ENCODE measurements around the gene RPSA.

RPSA gene

DNA sequence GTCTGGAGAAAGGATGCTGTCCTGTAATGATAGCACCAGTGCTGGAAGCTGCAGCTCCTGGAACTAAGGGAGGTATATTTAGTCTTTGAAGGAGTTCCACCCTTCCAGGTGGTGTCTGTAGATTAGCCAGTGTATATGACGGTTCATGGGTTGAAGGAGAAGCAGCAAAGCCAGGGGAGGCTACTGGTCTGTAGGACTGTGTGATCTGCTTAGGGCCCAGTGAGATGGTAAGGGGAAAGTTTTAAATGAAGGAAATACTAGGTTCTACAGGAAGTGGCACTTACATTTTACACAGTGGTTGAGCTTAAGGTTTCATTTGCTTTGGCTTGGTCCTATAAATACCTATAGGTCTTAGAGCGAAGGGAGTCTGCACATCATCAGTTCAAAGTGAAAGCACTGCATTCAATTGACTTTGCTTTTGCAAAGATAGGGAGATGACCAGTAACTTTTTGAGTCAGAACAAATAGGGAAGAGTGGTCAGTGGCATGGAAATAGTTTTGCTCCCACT lies 17.7 kb upstream of the RPSA start:
- in situ Hi-C loops (cut with HindIII; ENCODE audit: low sequenced_read_pairs): no loop called here
- DNase-seq (ENCODE audit: low read depth, low spot score): no peak
- TF ChIP-seq, protein P1, sequence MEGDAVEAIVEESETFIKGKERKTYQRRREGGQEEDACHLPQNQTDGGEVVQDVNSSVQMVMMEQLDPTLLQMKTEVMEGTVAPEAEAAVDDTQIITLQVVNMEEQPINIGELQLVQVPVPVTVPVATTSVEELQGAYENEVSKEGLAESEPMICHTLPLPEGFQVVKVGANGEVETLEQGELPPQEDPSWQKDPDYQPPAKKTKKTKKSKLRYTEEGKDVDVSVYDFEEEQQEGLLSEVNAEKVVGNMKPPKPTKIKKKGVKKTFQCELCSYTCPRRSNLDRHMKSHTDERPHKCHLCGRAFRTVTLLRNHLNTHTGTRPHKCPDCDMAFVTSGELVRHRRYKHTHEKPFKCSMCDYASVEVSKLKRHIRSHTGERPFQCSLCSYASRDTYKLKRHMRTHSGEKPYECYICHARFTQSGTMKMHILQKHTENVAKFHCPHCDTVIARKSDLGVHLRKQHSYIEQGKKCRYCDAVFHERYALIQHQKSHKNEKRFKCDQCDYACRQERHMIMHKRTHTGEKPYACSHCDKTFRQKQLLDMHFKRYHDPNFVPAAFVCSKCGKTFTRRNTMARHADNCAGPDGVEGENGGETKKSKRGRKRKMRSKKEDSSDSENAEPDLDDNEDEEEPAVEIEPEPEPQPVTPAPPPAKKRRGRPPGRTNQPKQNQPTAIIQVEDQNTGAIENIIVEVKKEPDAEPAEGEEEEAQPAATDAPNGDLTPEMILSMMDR (IDR thresholded peaks at IDR 0.05; ENCODE audit: low read depth, low read length): no peak
- H3K4me3 ChIP-seq (ENCODE audit: low read depth, low read length): no peak overlapping the region

DNA sequence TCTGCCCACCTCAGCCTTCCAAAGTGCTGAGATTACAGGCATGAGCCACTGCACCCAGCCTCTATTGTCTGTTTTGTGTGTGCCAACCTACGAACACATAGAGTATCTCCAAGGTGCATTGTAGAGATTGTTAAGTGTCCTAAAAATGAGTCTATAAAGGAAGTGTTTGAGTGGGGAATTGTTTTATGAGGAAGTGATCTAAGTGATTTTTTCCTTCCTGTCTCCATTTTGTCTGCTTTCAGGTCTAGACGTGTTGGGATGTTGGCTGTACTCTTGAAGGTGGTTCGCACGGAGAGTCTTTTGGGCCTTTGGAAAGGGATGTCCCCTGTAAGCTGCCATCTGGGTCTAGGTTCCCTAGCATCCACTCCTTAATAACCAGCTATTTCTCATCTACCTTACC lies 16.3 kb upstream of the RPSA start:
- H3K4me3 ChIP-seq (ENCODE audit: low read depth, low read length): no peak overlapping the region
- in situ Hi-C loops (cut with HindIII; ENCODE audit: low sequenced_read_pairs): no loop called here
- TF ChIP-seq, protein P1 (IDR thresholded peaks at IDR 0.05; ENCODE audit: low read depth, low read length): no peak
- no peak for DNase-seq (ENCODE audit: low read depth, low spot score)

DNA sequence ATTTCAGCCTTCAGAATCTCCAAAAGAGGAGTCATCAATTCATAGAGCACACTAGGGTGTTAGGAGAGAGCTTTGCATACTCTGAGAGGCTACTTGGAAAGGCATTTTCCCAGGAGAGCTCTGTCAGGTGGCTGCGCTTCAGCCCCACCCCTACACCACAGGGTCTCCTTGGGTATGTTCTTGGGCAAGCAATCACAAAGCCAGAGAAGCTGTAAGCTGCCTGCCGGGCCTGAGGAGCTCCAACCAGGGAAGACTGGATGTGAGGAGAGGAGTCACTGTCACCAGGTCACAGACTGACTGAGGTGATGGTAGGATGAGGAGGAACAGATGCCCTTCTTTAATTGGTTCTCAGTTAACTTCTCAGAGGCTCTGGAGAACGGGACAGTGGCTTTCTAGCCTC lies 9.8 kb upstream of the RPSA start:
- TF ChIP-seq, protein P1 (IDR thresholded peaks at IDR 0.05; ENCODE audit: low read depth, low read length): no peak
- DNase-seq (ENCODE audit: low read depth, low spot score): no peak
- in situ Hi-C loops (cut with HindIII; ENCODE audit: low sequenced_read_pairs): no loop called here
- H3K4me3 ChIP-seq (ENCODE audit: low read depth, low read length): no peak overlapping the region

DNA sequence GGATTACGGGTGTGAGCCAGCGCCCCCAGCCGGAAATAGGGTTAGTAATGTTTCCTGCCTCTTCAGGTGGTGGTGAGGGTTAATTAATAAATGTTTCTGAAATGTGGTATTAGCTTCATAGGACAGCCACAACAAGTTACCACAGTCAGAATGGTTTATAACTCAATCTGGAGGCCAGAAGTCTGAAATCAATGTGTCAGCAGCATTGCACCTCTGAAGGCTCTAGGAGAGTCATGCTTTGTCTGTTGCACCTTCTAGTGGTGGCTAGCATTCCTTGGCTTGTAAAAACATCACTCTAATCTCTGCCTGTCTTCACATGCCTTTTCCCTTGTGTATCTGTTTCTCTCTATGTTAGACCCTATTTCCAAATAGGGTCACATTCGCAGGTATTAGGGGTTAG lies 7.8 kb upstream of the RPSA start:
- in situ Hi-C loops (cut with HindIII; ENCODE audit: low sequenced_read_pairs): no loop called here
- DNase-seq (ENCODE audit: low read depth, low spot score): no peak
- H3K4me3 ChIP-seq (ENCODE audit: low read depth, low read length): no peak overlapping the region
- TF ChIP-seq, protein P1 (IDR thresholded peaks at IDR 0.05; ENCODE audit: low read depth, low read length): no peak

DNA sequence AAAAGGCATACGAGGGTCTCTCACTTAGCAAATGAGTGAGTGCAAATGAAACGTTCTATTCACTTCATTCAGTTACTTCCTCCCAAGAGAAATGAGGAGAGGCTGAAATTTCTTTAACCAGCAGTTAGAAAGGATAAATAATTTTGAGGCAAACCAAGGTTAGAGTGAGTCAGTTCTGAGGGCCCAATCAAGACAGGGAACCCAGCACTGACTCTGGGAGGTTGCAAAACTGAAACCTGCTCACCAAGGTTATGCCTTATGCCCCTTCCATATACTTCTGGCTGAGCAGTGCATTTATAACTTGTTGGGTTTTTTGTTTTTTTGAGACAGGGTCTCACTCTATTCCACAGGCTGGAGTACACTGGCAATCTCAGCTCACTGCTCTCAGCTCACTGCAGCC lies 4.5 kb upstream of the RPSA start:
- in situ Hi-C loops (cut with HindIII; ENCODE audit: low sequenced_read_pairs): no loop called here
- TF ChIP-seq, protein P1 (IDR thresholded peaks at IDR 0.05; ENCODE audit: low read depth, low read length): no peak
- DNase-seq (ENCODE audit: low read depth, low spot score): no peak
- H3K4me3 ChIP-seq (ENCODE audit: low read depth, low read length): no peak overlapping the region

DNA sequence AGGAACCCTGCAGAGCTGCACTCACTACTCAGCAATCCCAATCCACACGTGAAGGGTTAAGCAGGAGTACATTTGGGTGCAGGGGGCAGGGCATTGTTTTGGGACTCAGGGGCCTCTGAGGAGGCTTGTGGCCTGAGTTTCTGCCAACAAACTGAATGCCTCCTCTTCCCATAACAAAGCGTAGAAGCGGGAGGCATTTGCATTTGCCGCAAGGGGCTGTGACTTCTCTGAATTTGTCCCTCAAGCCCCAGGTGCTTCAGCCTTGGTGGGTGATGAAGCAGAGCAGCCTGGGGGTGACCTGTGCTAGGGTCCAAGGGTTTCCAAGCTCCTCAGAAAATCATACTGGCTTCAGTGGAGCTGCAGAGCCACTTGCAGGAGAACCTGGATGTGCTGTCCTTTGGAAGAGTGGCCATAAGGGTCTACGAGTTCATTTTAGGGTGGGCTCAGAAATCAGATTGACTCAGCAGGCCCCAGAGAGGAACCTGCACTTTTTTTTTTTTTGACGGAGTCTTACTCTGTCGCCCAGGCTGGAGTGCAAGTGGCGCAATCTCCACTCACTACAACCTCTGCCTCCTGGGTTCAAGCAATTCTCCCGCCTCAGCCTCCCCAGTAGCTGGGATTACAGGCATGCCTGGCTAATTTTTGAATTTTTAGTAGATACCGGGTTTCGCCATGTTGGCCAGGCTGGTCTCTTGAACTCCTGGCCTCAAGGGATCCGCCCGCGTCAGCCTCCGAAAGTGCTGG lies 1.4 kb upstream of the RPSA start:
- TF ChIP-seq, protein P1 (IDR thresholded peaks at IDR 0.05; ENCODE audit: low read depth, low read length): no peak
- H3K4me3 ChIP-seq (ENCODE audit: low read depth, low read length): no peak overlapping the region
- no peak for DNase-seq (ENCODE audit: low read depth, low spot score)
- in situ Hi-C loops (cut with HindIII; ENCODE audit: low sequenced_read_pairs): no loop called here
